ENCODE data around the gene PAGE2. TPM values are rescaled to one million over a fixed set of nuclear protein-coding genes. Genes with fewer than 3 reads are reported as not detected.

PAGE2 gene
- total and polyA plus RNA-seq, 2 donors (not counting 3 experiments of a cell fraction or from before 2014, with no cell fraction given), result not detected

- FAIRE-seq, result no peak
- Histone ChIP-seq H3K4me2 (ENCODE audit: insufficient read depth, low read length) (no peak overlapping the region), H3K4me3 (replicated peaks in 1 of 3; ENCODE audit: insufficient read depth in 1 of 3, low read depth in 1 of 3, low read length in 3 of 3) (no peak overlapping the region), H3K9me1 (replicated peaks; ENCODE audit: control insufficient read depth, extremely low read depth, insufficient read depth, low read length) (no peaks in the 10 kb centered on the region), H3K27ac (ENCODE audit: insufficient read depth, low read depth, low read length) (no peak overlapping the region), H3K9me3 (replicated peaks; ENCODE audit: control insufficient read depth, insufficient read depth, low read length) (no peaks in the 10 kb centered on the region), H3K27me3 (ENCODE audit: control insufficient read depth in 2 of 2, insufficient read depth in 2 of 2, low read length in 2 of 2) (no peaks in the 10 kb centered on the region), H3K79me2 (ENCODE audit: control insufficient read depth, insufficient read depth, low read length) (no peaks in the 10 kb centered on the region), H3K4me1 (ENCODE audit: control insufficient read depth, extremely low read depth, insufficient read depth, low read length) (no peaks in the 10 kb centered on the region), H3K36me3 (ENCODE audit: control insufficient read depth in 2 of 2, extremely low read depth in 1 of 2, insufficient read depth in 2 of 2, low read length in 2 of 2) (no peaks in the 10 kb centered on the region), H4K20me1 (replicated peaks; ENCODE audit: control insufficient read depth, extremely low read depth, insufficient read depth, low read length) (no peaks in the 10 kb centered on the region), H2AFZ (ENCODE audit: low read depth, low read length) (no peak overlapping the region), H3K9ac (replicated peaks; ENCODE audit: extremely low read depth, insufficient read depth, low read length) (no peak overlapping the region)
- DNase-seq (ENCODE audit: low read depth, low spot score), result no peak
- ChIA-PET CTCF (no interaction called here), POLR2A (no interaction called here)
- intact Hi-C loops (cut with micrococcal nuclease) (no loop called here), dilution Hi-C loops (cut with MboI; ENCODE audit: extremely low pct_ligation_motif_present, low sequenced_read_pairs) (no loop called here)
- BruUV-seq (replicated peaks), result no TSS peak
- TF ChIP-seq, protein P1, sequence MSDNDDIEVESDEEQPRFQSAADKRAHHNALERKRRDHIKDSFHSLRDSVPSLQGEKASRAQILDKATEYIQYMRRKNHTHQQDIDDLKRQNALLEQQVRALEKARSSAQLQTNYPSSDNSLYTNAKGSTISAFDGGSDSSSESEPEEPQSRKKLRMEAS (IDR thresholded peaks at IDR 0.05; ENCODE audit: insufficient read depth, insufficient read length), result no peak
- no peak for TF ChIP-seq POLR2A (IDR thresholded peaks at IDR 0.05; ENCODE audit: low read depth, low read length)
- TF ChIP-seq GATA2 (IDR thresholded peaks at IDR 0.05; ENCODE audit: insufficient read depth, insufficient read length, low read depth, low read length), result no peak
- TF ChIP-seq FOS (IDR thresholded peaks at IDR 0.05; ENCODE audit: borderline replicate concordance, insufficient read depth, low read length), result no peak
- TF ChIP-seq JUN (IDR thresholded peaks at IDR 0.05; ENCODE audit: borderline replicate concordance, insufficient read depth, insufficient read length, low read depth), result no peak
- no peak for TF ChIP-seq EZH2 (IDR thresholded peaks at IDR 0.05; ENCODE audit: borderline replicate concordance, low read depth, low read length, severe bottlenecking)
- no peak for TF ChIP-seq CTCF (IDR thresholded peaks at IDR 0.05; ENCODE audit: extremely low read depth in 1 of 2, insufficient read depth in 1 of 2, low read depth in 1 of 2, low read length in 2 of 2)
- no peak for TF ChIP-seq POLR2AphosphoS5 (IDR thresholded peaks at IDR 0.05; ENCODE audit: insufficient read depth, low read depth, low read length)
- no peak for TF ChIP-seq MYC (IDR thresholded peaks at IDR 0.05; ENCODE audit: low read depth, low read length)
These were observed 49.3 kb upstream of the PAGE2 start for GRCh38 chrX:55039471-55039870.

Data from endothelial cell of umbilical vein (primary cell).